ENCODE results near the gene GUCY2C.
A peak's percentile ranks its signal among the peaks of the same experiment; 100 is the strongest.

GRCh38 chr12:14618983-14619382, 77.4 kb downstream of the GUCY2C start:
- peak; percentile 67 for TF ChIP-seq CTCF (IDR thresholded peaks at IDR 0.05; ENCODE audit: low read depth, low read length, poor library complexity, severe bottlenecking)
- no peak for TF ChIP-seq EZH2phosphoT487 (IDR thresholded peaks at IDR 0.05; ENCODE audit: borderline replicate concordance, low read length)
